K562 (cell line): ENCODE results near the gene FRMD3. TPM values are rescaled to one million over a fixed set of nuclear protein-coding genes. Genes with fewer than 3 reads are reported as not detected.

Source experiments
- ATAC-seq: fragments of 200-7000 bp; cut with Tn5 transposase; 3 replicates; pipeline ENCODE4 v1.9.1; 2020; ENCODE audit warnings: moderate library complexity
- BruUV-seq: library from RNA; stranded (reverse); fragments of 400-500 nt; replicated peaks from 2 replicates; lab custom pipeline; 2021; lab: Mats Ljungman, UMichigan
- CTCF ChIA-PET: fragments of 300-600 bp; formaldehyde crosslinking; extraction: SDS; loops from one replicate; lab custom pipeline; 2021; ENCODE audit warnings: low intra/inter-chr PET ratio; lab: Yijun Ruan, JAX
- POLR2A ChIA-PET: fragments of 300-600, 350-650 bp; sonication (Branson Sonifier 250); formaldehyde crosslinking; extraction: SDS; loops from one replicate; lab custom pipeline; 2021; ENCODE audit warnings: antibody characterized with exemption, inconsistent platforms; lab: Yijun Ruan, JAX
- DNase-seq, 4 experiments: peaks; one replicate each; pipeline versions ENCODE4 v3.0.0 to v3.0.0-alpha.2; 2011 to 2018; ENCODE audit warnings: low spot score in 3 of 4, mixed read lengths in 3 of 4; ENCODE audit errors: extremely low read depth in 1 of 4
- FAIRE-seq: peaks from 2 replicates; lab custom pipeline; 2011; peaks lifted over from hg19 to GRCh38; lab: Jason Lieb, UNC
- H2AFZ ChIP-seq: 2 replicates; pipeline ENCODE4 v1.6.0; 2011; ENCODE audit warnings: low read depth, low read length, control low read depth, inconsistent platforms
- H3K27ac ChIP-seq: fragments of 200-600 bp; 3 replicates; pipeline ENCODE4 v1.8.0; 2011; ENCODE audit warnings: low read depth, mild to moderate bottlenecking, control low read depth, inconsistent platforms, low read length, moderate library complexity, mixed read lengths; ENCODE audit errors: extremely low read depth
- H3K27me3 ChIP-seq, 2 experiments: fragments of 300-600 bp in 1 of 2; 2 replicates in 1 of 2; 3 replicates in 1 of 2; pipeline versions ENCODE4 v1.6.0 to v1.8.0; 2011; ENCODE audit warnings: inconsistent platforms in 2 of 2, low read length in 2 of 2, mild to moderate bottlenecking in 1 of 2, mixed read lengths in 1 of 2, moderate library complexity in 1 of 2; ENCODE audit not compliant: control insufficient read depth in 2 of 2, insufficient read depth in 2 of 2
- H3K36me3 ChIP-seq: fragments of 300-600 bp; 3 replicates; pipeline ENCODE4 v1.8.0; 2011; ENCODE audit warnings: mild to moderate bottlenecking, low read length, inconsistent platforms; ENCODE audit not compliant: control insufficient read depth, insufficient read depth
- H3K4me1 ChIP-seq, 2 experiments: fragments of 200-600 bp in 1 of 2; replicated peaks in 1 of 2; 2 replicates in 1 of 2; 3 replicates in 1 of 2; pipeline versions ENCODE4 v1.5.1 to v1.8.0; 2011; ENCODE audit warnings: inconsistent platforms in 2 of 2, low read length in 2 of 2, mild to moderate bottlenecking in 1 of 2, mixed read lengths in 1 of 2, moderate library complexity in 1 of 2; ENCODE audit not compliant: control insufficient read depth in 2 of 2, insufficient read depth in 2 of 2
- H3K4me2 ChIP-seq: 2 replicates; pipeline ENCODE4 v1.6.1; 2011; ENCODE audit warnings: low read length, control low read depth, inconsistent platforms, mixed read lengths; ENCODE audit not compliant: insufficient read depth
- H3K4me3 ChIP-seq: fragments of 200-600 bp; sonication (generic), shearing (Covaris generic); 2 replicates; pipeline ENCODE4 v1.5.1; 2016; ENCODE audit warnings: control low read depth, inconsistent platforms
- H3K79me2 ChIP-seq: fragments of 200-600 bp; 3 replicates; pipeline ENCODE4 v1.8.0; 2011; ENCODE audit warnings: low read length, inconsistent platforms; ENCODE audit not compliant: control insufficient read depth, insufficient read depth
- H3K9ac ChIP-seq, 2 experiments: 2 replicates each; pipeline versions ENCODE4 v1.6.0 to v1.6.1; 2011; ENCODE audit warnings: low read depth in 2 of 2, low read length in 2 of 2, control low read depth in 1 of 2, inconsistent platforms in 1 of 2, mild to moderate bottlenecking in 1 of 2, mixed read lengths in 1 of 2; ENCODE audit not compliant: insufficient read depth in 1 of 2
- H3K9me1 ChIP-seq: one replicate; pipeline ENCODE4 v1.6.0; 2011; ENCODE audit warnings: inconsistent platforms, mild to moderate bottlenecking, low read length, moderate library complexity; ENCODE audit not compliant: control insufficient read depth, insufficient read depth
- H3K9me3 ChIP-seq: replicated peaks from 2 replicates; pipeline ENCODE4 v1.5.1; 2011; ENCODE audit warnings: low read depth, low read length, inconsistent platforms; ENCODE audit not compliant: control insufficient read depth, insufficient read depth
- H4K20me1 ChIP-seq: replicated peaks from 2 replicates; pipeline ENCODE4 v1.6.1; 2011; ENCODE audit warnings: low read length, inconsistent platforms, mixed read lengths; ENCODE audit not compliant: control insufficient read depth, insufficient read depth
- CHD4 ChIP-seq: fragments of 200-600 bp; sonication (generic); IDR thresholded peaks from 3 replicates; pipeline ENCODE4 v1.6.1; 2012; ENCODE audit warnings: low read depth, mild to moderate bottlenecking, mixed read lengths, low read length, inconsistent platforms; ENCODE audit not compliant: insufficient read depth, insufficient replicate concordance, poor library complexity, severe bottlenecking
- CSDE1 ChIP-seq, 2 experiments: fragments of 450-650 bp; IDR thresholded peaks; 2 replicates each; pipeline ENCODE4 v1.6.1; 2016; ENCODE audit warnings: mild to moderate bottlenecking in 1 of 2
- FIP1L1 ChIP-seq: fragments of 200-400 bp; formaldehyde crosslinking; IDR thresholded peaks from 2 replicates; pipeline ENCODE4 v1.6.1; 2018; ENCODE audit warnings: mild to moderate bottlenecking, low read depth, low read length; ENCODE audit not compliant: poor library complexity, severe bottlenecking
- HMGXB4 ChIP-seq: sonication (generic); formaldehyde crosslinking; IDR thresholded peaks from 2 replicates; pipeline ENCODE4 v1.8.1; 2023; ENCODE audit warnings: mild to moderate bottlenecking, missing genetic modification reagents
- HOXB6 ChIP-seq: fragments of 250-450 bp; sonication (Bioruptor Pico); IDR thresholded peaks from 2 replicates; pipeline ENCODE4 v1.5.1; 2022; ENCODE audit warnings: mild to moderate bottlenecking, borderline replicate concordance
- KLF13 ChIP-seq: fragments of 450-650 bp; IDR thresholded peaks from 2 replicates; pipeline ENCODE4 v1.6.1; 2016; ENCODE audit warnings: missing genetic modification characterization, low read depth, mild to moderate bottlenecking, missing compliant biosample characterization, moderate library complexity, borderline replicate concordance
- MAFG ChIP-seq: fragments of 450-650 bp; conservative IDR thresholded peaks from 2 replicates; pipeline ENCODE4 v1.6.1; 2016; ENCODE audit warnings: missing genetic modification characterization, missing compliant biosample characterization
- MNT ChIP-seq, 2 experiments: fragments of 450-650 bp; conservative IDR thresholded peaks; 2 replicates each; pipeline ENCODE4 v1.6.1; 2017; ENCODE audit warnings: mild to moderate bottlenecking in 2 of 2, moderate library complexity in 2 of 2
- MYBL2 ChIP-seq, 2 experiments: fragments of 450-650 bp in 1 of 2; sonication (generic) in 1 of 2; formaldehyde crosslinking in 1 of 2; IDR thresholded peaks; 2 replicates each; pipeline versions ENCODE4 v1.6.1 to v1.8.1; 2017 to 2022; ENCODE audit warnings: borderline replicate concordance in 1 of 2, inconsistent platforms in 1 of 2, low read depth in 1 of 2, mild to moderate bottlenecking in 1 of 2, missing genetic modification reagents in 1 of 2, moderate library complexity in 1 of 2
- PCBP1 ChIP-seq: fragments of 200-400 bp; formaldehyde crosslinking; IDR thresholded peaks from 2 replicates; pipeline ENCODE4 v1.6.1; 2018; ENCODE audit warnings: mild to moderate bottlenecking, low read depth, low read length; ENCODE audit not compliant: poor library complexity, severe bottlenecking
- PHB ChIP-seq: fragments of 250-450 bp; sonication (Bioruptor Pico); IDR thresholded peaks from 2 replicates; pipeline ENCODE4 v1.5.0; 2021
- PHF20 ChIP-seq: fragments of 450-650 bp; IDR thresholded peaks from 2 replicates; pipeline ENCODE4 v1.6.1; 2018; ENCODE audit not compliant: partially characterized antibody
- SREBF2 ChIP-seq: sonication (generic); formaldehyde crosslinking; IDR thresholded peaks from 2 replicates; pipeline ENCODE4 v1.4.0; 2020; ENCODE audit warnings: mild to moderate bottlenecking, missing genetic modification reagents
- SRSF9 ChIP-seq: fragments of 200-400 bp; formaldehyde crosslinking; IDR thresholded peaks from 2 replicates; pipeline ENCODE4 v1.6.1; 2017; ENCODE audit warnings: low read depth, low read length, borderline replicate concordance
- ZFP1 ChIP-seq: fragments of 450-650 bp; formaldehyde crosslinking; IDR thresholded peaks from 2 replicates; pipeline ENCODE4 v1.4.0; 2020; ENCODE audit warnings: mild to moderate bottlenecking, mixed read lengths
- ZKSCAN1 ChIP-seq: fragments of 150-350 bp; IDR thresholded peaks from 2 replicates; pipeline ENCODE4 v1.6.1; 2016; ENCODE audit warnings: low read depth, low read length
- ZNF830 ChIP-seq: fragments of 250-450 bp; sonication (Bioruptor Pico); IDR thresholded peaks from 2 replicates; pipeline ENCODE4 v1.5.0; 2021; ENCODE audit warnings: mild to moderate bottlenecking
- WGBS: fragments of 100-300 bp; shearing (Covaris generic); methylation state at CpG from one replicate; pipeline ENCODE4 v1.1.6; 2016; ENCODE audit warnings: low coverage, mixed read lengths; ENCODE audit not compliant: insufficient coverage; ENCODE audit errors: missing lambda C conversion rate; 5-methylcytosine and 5-hydroxymethylcytosine counted together
- in situ Hi-C: fragments of 300-500 bp; cut with MboI; formaldehyde crosslinking; loops from 4 replicates; pipeline ENCODE4 v1.15.0; 2018; ENCODE audit warnings: inconsistent platforms, mixed read lengths
- intact Hi-C: fragments of 100-400 bp; cut with micrococcal nuclease; formaldehyde crosslinking; loops from 2 replicates; pipeline ENCODE4 v1.14.2; 2022
- polyA plus RNA-seq, 8 experiments: library from polyadenylated mRNA; depleted of rRNA in 4 of 8; stranded (reverse) in 5 of 8; unstranded in 3 of 8; fragments of >200 nt; fragmentation: Nextera tagmentation in 2 of 8; fragmentation: Illumina TruSeq in 1 of 8; extraction: Ambion mirVana in 2 of 8; extraction: Trizol in 1 of 8; gene quantifications; 2 replicates each; pipeline versions ENCODE4 v1.2.1 to v1.2.3, GENCODE V29; 2011 to 2014; ENCODE audit warnings: inconsistent platforms in 1 of 8, missing spikeins in 1 of 8
- total RNA-seq, 7 experiments: library from RNA; depleted of rRNA in 6 of 7; stranded (reverse); fragments of >200 nt in 6 of 7; fragmentation: Illumina TruSeq in 2 of 7; extraction: Trizol in 2 of 7; gene quantifications; 2 replicates each; pipeline versions ENCODE4 v1.2.1 to v1.2.3, GENCODE V29; 2011 to 2021; ENCODE audit warnings: low replicate concordance in 1 of 7

The FRMD3 gene
- total and polyA plus RNA-seq, 9 of the 15 experiments (the other 6 are each of a cell fraction or from before 2014, with no cell fraction given) = 0.09 to 0.51 (median 0.21) TPM

- TF ChIP-seq MNT (conservative IDR thresholded peaks at IDR 0.05) (no peak), CHD4 (no peak), SREBF2 (no peak), ZNF830 (no peak), ZKSCAN1 (no peak), HMGXB4 (CRISPR knock-in tag) (no peak), FIP1L1 (no peak), SRSF9 (no peak)
Measured at GRCh38 chr9:83444110-83444509, 94.1 kb downstream of the FRMD3 start (continued).

- H3K27me3 ChIP-seq = no peaks in the 10 kb centered on the region
- H2AFZ ChIP-seq = no peak overlapping the region
- H3K79me2 ChIP-seq = no peaks in the 10 kb centered on the region
- no peaks in the 10 kb centered on the region for H3K36me3 ChIP-seq
- FAIRE-seq = no peak
- no peak for ATAC-seq
- no TSS peak for BruUV-seq
- no peaks in the 10 kb centered on the region for H4K20me1 ChIP-seq
- H3K4me1 ChIP-seq = no peaks in the 10 kb centered on the region
- H3K4me3 ChIP-seq = no peak overlapping the region
- in situ Hi-C loops (no loop called here), intact Hi-C loops (no loop called here)
- H3K4me2 ChIP-seq = no peak overlapping the region
- ChIA-PET CTCF (no interaction called here), POLR2A (no interaction called here)
- WGBS = 4% methylated on average over 3 of the region's 3 CpGs
- no peak overlapping the region for H3K27ac ChIP-seq
- no peaks in the 10 kb centered on the region for H3K9me3 ChIP-seq
- no peak overlapping the region for H3K9ac ChIP-seq
- no peaks in the 10 kb centered on the region for H3K9me1 ChIP-seq
- DNase-seq = no peak
- TF ChIP-seq HOXB6 (CRISPR knock-in tag) (no peak), KLF13 (no peak), MYBL2 (IDR thresholded peaks at IDR 0.05; ENCODE audit: low read depth) (no peak), MYBL2 (CRISPR knock-in tag; IDR thresholded peaks at IDR 0.05; ENCODE audit: borderline replicate concordance) (no peak), CSDE1 (IDR thresholded peaks at IDR 0.05) (no peak), PHB (CRISPR knock-in tag) (no peak), SRSF9 (no peak), PHF20 (no peak), ZFP1 (CRISPR knock-in tag) (no peak), MAFG (tag) (no peak), FIP1L1 (no peak), PCBP1 (no peak)
Measured at GRCh38 chr9:83441390-83441789, 96.8 kb downstream of the FRMD3 start.
